ENCODE results near the gene PDCD11.

The PDCD11 gene

GRCh38 chr10:103452506-103453230 is 56.2 kb downstream of the PDCD11 start:
- TF ChIP-seq CTCF (IDR thresholded peaks at IDR 0.05; ENCODE audit: borderline replicate concordance, control extremely low read depth, extremely low read depth, insufficient read depth, missing control alignments), result no peak
- DNase-seq (ENCODE audit: low spot score), result no peak
- in situ Hi-C loops (cut with MboI; ENCODE audit: low sequenced_read_pairs, unreplicated experiment), result no loop called here

- DNase-seq (ENCODE audit: low spot score), result no peak
- in situ Hi-C loops (cut with MboI; ENCODE audit: low sequenced_read_pairs, unreplicated experiment), result no loop called here
- no peak for TF ChIP-seq CTCF (IDR thresholded peaks at IDR 0.05; ENCODE audit: borderline replicate concordance, control extremely low read depth, extremely low read depth, insufficient read depth, missing control alignments)
Measured at GRCh38 chr10:103454026-103454425, 57.6 kb downstream of the PDCD11 start.

- in situ Hi-C loops (cut with MboI; ENCODE audit: low sequenced_read_pairs, unreplicated experiment), result no loop called here
- no peak for TF ChIP-seq CTCF (IDR thresholded peaks at IDR 0.05; ENCODE audit: borderline replicate concordance, control extremely low read depth, extremely low read depth, insufficient read depth, missing control alignments)
- DNase-seq (ENCODE audit: low spot score), result no peak
Measured at GRCh38 chr10:103455235-103455634, 58.8 kb downstream of the PDCD11 start.

- in situ Hi-C loops (cut with MboI; ENCODE audit: low sequenced_read_pairs, unreplicated experiment), result no loop called here
Measured at GRCh38 chr10:103456074-103456660, 59.7 kb downstream of the PDCD11 start.

GRCh38 chr10:103457176-103457712 is 60.8 kb downstream of the PDCD11 start:
- in situ Hi-C loops (cut with MboI; ENCODE audit: low sequenced_read_pairs, unreplicated experiment), result no loop called here
- TF ChIP-seq CTCF (IDR thresholded peaks at IDR 0.05; ENCODE audit: borderline replicate concordance, control extremely low read depth, extremely low read depth, insufficient read depth, missing control alignments), result no peak
- DNase-seq (ENCODE audit: low spot score), result no peak

More at GRCh38 chr10:103456074-103456660, 59.7 kb downstream of the PDCD11 start:
- no peak for TF ChIP-seq CTCF (IDR thresholded peaks at IDR 0.05; ENCODE audit: borderline replicate concordance, control extremely low read depth, extremely low read depth, insufficient read depth, missing control alignments)
- DNase-seq (ENCODE audit: low spot score), result no peak

- peak; percentile 33 for DNase-seq (ENCODE audit: low spot score)
- in situ Hi-C loops (cut with MboI; ENCODE audit: low sequenced_read_pairs, unreplicated experiment), result no loop called here
- TF ChIP-seq CTCF (IDR thresholded peaks at IDR 0.05; ENCODE audit: borderline replicate concordance, control extremely low read depth, extremely low read depth, insufficient read depth, missing control alignments), result no peak
Measured at GRCh38 chr10:103457896-103458583, 61.6 kb downstream of the PDCD11 start.
